ENCODE data around the gene ADIPOR1.
"Not testable (repeated sequence)": the region's sequence is repeated elsewhere in the genome, so short reads cannot be mapped to it uniquely, and the experiment has no call there.

ADIPOR1 gene

GRCh38 chr1:202934755-202935154 is 23.4 kb downstream of the ADIPOR1 start:
- no peak for DNase-seq

- DNase-seq = no peak
Measured at GRCh38 chr1:202932476-202932875, 25.6 kb downstream of the ADIPOR1 start.

DNA sequence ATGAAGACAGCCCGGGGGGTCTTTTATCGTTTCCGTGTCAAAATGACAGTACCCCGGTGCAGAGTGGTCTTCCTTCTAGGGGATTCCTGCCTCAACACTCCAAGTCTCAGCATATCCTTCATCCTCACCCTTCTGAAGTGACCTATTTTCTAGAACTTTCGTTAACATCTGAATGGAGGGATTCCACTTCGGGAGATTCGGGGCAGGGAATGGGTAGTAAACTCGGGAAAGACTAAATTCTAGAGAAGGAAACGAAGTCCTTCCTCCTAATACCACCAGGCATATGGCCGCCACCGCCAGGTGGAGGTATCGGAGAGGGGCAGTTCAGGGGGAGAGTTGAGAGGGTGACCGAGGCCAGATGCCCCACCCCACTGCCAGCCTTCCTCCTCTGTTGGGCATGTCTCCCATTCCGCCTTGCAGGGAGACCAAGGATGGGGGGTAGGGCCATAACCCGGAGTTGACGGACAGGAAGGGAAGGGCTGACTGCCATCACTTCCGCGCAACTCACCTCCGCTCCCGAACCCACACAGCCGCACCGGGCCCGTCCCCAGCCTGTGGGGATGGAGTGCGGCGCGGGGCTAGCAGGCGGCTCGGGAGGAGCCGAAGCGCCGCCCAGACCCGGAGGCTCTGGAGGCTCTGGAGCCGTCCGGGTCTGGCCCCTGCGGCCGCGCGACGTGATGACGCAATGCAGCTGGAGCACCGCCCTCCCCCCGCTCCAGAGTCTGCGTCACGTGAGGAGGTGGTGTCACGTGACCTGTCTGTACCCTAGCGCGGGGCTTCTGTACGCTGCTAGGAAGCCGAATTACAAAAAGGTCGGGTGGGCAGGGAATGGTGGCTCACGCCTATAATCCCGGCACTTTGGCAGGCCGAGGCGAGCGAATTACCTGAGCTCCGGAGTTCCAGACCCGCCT is 31.3 kb downstream of the ADIPOR1 start, which contains the start of gene KLHL12:
KLHL12 (minus strand) TSS at position 654 of the 911 bp plus-strand sequence. CDS start 2,072 bp downstream, outside the sequence.
- peak; percentile 80 for DNase-seq

- no peak for DNase-seq
Measured at GRCh38 chr1:202923533-202923932, 34.6 kb downstream of the ADIPOR1 start.

- DNase-seq = no peak
Measured at GRCh38 chr1:202919615-202920014, 38.5 kb downstream of the ADIPOR1 start.

- no peak for DNase-seq
Measured at GRCh38 chr1:202915146-202915545, 43.0 kb downstream of the ADIPOR1 start.

- DNase-seq = not testable (repeated sequence)
Measured at GRCh38 chr1:202912476-202912875, 45.6 kb downstream of the ADIPOR1 start.

DNA sequence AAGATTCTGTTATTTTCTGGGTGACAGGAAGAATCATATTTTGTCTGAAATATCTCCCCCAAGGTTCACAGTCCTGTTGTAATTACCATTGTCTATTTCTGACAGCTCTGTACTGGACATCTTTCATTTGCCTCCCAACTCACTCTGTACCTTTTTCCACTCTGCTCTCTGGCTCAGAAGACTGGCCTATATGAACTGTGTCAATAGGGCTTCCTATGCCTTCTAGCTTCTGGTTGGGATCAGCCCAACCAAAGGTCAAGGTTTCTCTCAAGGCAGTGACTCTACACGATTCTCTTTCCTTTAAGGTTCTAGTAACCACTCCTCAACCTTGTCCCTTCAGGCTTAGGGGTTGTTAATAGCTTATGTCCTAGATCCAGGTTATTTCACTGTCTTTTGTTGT is 48.6 kb downstream of the ADIPOR1 start:
- DNase-seq = no peak

DNA sequence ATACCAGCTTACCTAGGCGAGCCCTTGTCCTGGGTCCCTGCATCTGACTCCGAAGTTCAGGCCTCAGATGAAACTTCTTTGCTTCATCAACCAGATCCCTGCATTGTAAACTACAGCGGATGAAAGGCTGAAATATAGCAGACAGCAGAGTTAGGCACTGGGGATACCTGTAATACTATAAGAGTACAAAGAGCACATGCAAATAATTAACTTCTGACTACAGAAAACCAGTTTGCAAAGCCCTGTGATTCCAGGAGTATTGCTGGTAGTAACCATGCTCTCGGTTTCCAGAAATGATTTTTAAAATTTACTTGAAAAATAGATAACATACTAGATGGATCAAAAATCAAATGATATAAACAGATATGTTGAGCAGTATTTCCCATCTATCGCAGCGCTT is 49.1 kb downstream of the ADIPOR1 start:
- DNase-seq = no peak

DNA sequence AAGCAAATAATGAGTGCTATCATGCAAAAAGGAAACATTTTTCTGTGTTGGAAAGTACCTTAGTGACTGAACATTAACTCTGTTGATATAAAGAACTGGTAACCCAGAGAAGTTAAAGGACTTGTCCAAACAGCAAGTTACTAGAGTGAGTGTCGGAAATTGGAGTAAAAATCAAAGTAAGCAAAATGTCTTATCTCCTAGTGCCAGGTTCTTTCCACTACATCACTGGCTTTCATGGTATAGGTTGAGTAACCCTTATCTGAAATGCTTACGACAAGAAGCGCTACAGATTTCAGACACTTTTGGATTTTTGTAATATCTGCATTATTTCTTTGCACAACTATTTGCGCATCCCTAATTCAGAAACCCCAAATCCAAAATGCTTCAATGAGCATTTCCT is 52.8 kb downstream of the ADIPOR1 start:
- no peak for DNase-seq

GRCh38 chr1:202903808-202904207 is 54.3 kb downstream of the ADIPOR1 start:
- DNase-seq = not testable (repeated sequence)

DNA sequence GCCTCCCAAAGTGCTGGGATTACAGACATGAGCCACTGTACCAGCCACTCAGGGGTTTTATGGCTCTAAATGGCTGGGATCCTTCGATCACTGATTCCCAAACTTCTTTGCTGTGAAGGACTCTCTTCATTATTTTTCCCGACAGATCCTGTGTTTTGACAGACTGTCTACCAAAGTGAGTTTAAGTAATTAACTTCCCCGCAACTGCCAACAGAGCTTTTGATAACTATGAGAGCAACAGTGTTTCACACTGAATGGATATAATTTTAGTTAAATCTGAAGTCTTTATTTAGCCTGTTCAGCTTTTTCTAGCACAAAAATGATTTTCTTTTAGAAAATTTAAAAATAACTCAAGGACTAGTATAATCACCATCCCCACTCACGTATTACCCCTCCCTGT is 56.6 kb downstream of the ADIPOR1 start:
- no peak for DNase-seq

DNA sequence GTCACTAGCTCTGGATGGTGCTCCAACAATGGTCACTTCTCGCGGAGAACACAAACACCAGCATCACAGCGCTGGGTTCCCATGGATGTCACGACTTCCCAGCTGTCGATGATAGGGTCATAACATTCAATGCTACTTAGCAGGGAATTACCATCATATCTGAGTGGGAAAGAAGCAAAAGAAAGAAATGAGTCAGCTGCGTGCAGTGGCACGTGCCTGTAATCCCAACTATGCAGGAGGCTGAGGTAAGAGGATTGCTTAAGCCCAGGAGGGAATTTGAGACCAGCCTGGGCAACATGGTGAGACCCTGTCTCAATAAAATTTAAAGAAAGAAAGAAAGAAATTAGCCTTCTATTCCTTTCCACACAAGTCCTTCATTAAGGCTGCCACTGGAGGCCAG is 65.6 kb downstream of the ADIPOR1 start:
- no peak for DNase-seq

Data from NCI-H526 treated with DMSO at 0.1 percent for 48 hours (cell line).